ENCODE results near the gene FGF14. TPM values are rescaled to one million over a fixed set of nuclear protein-coding genes. Genes with fewer than 3 reads are reported as not detected.

Gene FGF14
- total and polyA plus RNA-seq, 2 of the 4 experiments (the other 2 are of a cell fraction): under 0.01 TPM; not detected in 1

GRCh38 chr13:101728021-101728420, 673.8 kb downstream of the FGF14 start:
- POLR2A ChIA-PET (ENCODE audit: unreplicated experiment): no interaction called here
- Histone ChIP-seq H3K79me1 (ENCODE audit: low read depth in 1 of 2, low read length in 2 of 2) (no peaks in the 10 kb centered on the region), H3K4ac (ENCODE audit: low read depth, low read length) (no peak overlapping the region)

More at GRCh38 chr13:101728021-101728420, 673.8 kb downstream of the FGF14 start:
- Histone ChIP-seq H4K5ac (ENCODE audit: low read depth, low read length) (no peak overlapping the region), H3K9me1 (ENCODE audit: insufficient read depth, low read length) (no peaks in the 10 kb centered on the region), H2BK5ac (ENCODE audit: low read depth, low read length, poor library complexity, severe bottlenecking) (no peak overlapping the region), H3K27me3 (ENCODE audit: control insufficient read depth, insufficient read depth, low read length) (no peaks in the 10 kb centered on the region), H2BK15ac (ENCODE audit: low read depth, low read length) (no peak overlapping the region), H3K14ac (replicated peaks; ENCODE audit: low read depth, low read length) (no peak overlapping the region), H3K27ac (ENCODE audit: insufficient read depth, low read length) (no peak overlapping the region), H4K8ac (ENCODE audit: low read depth in 2 of 2, low read length in 2 of 2) (no peak overlapping the region), H3K18ac (ENCODE audit: low read depth, low read length) (no peak overlapping the region), H4K20me1 (ENCODE audit: insufficient read depth, low read length) (no peaks in the 10 kb centered on the region), H4K91ac (ENCODE audit: insufficient read depth, low read depth, low read length) (no peak overlapping the region), H3K4me3 (ENCODE audit: insufficient read depth, low read depth, low read length) (no peak overlapping the region), H3K4me1 (ENCODE audit: control insufficient read depth, insufficient read depth, low read length) (no peaks in the 10 kb centered on the region), H3K36me3 (ENCODE audit: control insufficient read depth, insufficient read depth, low read length) (no peaks in the 10 kb centered on the region), H3K23ac (ENCODE audit: low read depth, low read length) (no peak overlapping the region), H3K4me2 (ENCODE audit: low read depth, low read length) (no peak overlapping the region), H2AK9ac (replicated peaks; ENCODE audit: low read depth, low read length, poor library complexity) (no peak overlapping the region), H3K9ac (ENCODE audit: low read depth, low read length) (no peak overlapping the region), H3K9me3 (ENCODE audit: control insufficient read depth, insufficient read depth, low read length) (no peaks in the 10 kb centered on the region), H2BK120ac (ENCODE audit: low read depth, low read length) (no peak overlapping the region), H2AK5ac (ENCODE audit: low read depth, low read length) (no peak overlapping the region), H2AFZ (replicated peaks; ENCODE audit: low read length, poor library complexity) (no peak overlapping the region), H2BK20ac (ENCODE audit: low read depth, low read length) (no peak overlapping the region), H3K56ac (ENCODE audit: extremely low read depth, insufficient read depth, low read length) (no peak overlapping the region)
- in situ Hi-C loops (cut with MboI; ENCODE audit: low sequenced_read_pairs): no loop called here
- TF ChIP-seq RCOR1 (IDR thresholded peaks at IDR 0.05; ENCODE audit: insufficient replicate concordance, low read length) (no peak), RFX5 (IDR thresholded peaks at IDR 0.05; ENCODE audit: low read depth, low read length) (no peak), CTCF (conservative IDR thresholded peaks at IDR 0.05; ENCODE audit: low read depth, low read length) (no peak), CHD1 (IDR thresholded peaks at IDR 0.05; ENCODE audit: low read depth, low read length) (no peak)
- no peak for ATAC-seq (ENCODE audit: low read depth)
- no TSS peak for BruUV-seq (replicated peaks)
- intact Hi-C loops (cut with micrococcal nuclease): no loop called here
- no peak for DNase-seq
- CTCF ChIA-PET: no interaction called here
- dilution Hi-C loops (cut with HindIII; ENCODE audit: low sequenced_read_pairs, unreplicated experiment): no loop called here

Measured in IMR-90 (cell line).